GM19438 (cell line): Measurements from ENCODE around the gene ASIC2.

Experiments
- ATAC-seq: cut with Tn5 transposase; IDR thresholded peaks from one replicate; pipeline ENCODE4 v1.9.1; 2021; ENCODE audit warnings: low read depth; ENCODE audit not compliant: unreplicated experiment

ASIC2 gene

GRCh38 chr17:33040461-33040860 is 252.6 kb downstream of the ASIC2 start:
- no peak for ATAC-seq

- no peak for ATAC-seq
Measured at GRCh38 chr17:33039874-33040273, 253.2 kb downstream of the ASIC2 start.

- ATAC-seq = no peak
Measured at GRCh38 chr17:33038740-33039139, 254.4 kb downstream of the ASIC2 start.

GRCh38 chr17:33033176-33033575 is 259.9 kb downstream of the ASIC2 start:
- no peak for ATAC-seq

- ATAC-seq = no peak
Measured at GRCh38 chr17:33028778-33029177, 264.3 kb downstream of the ASIC2 start.

- ATAC-seq = no peak
Measured at GRCh38 chr17:33028061-33028460, 265.0 kb downstream of the ASIC2 start.

GRCh38 chr17:33024688-33025486 is 268.2 kb downstream of the ASIC2 start:
- ATAC-seq = no peak

- no peak for ATAC-seq
Measured at GRCh38 chr17:33023790-33024189, 269.3 kb downstream of the ASIC2 start.

- no peak for ATAC-seq
Measured at GRCh38 chr17:33021731-33022408, 271.2 kb downstream of the ASIC2 start.

GRCh38 chr17:33019161-33019890 is 273.8 kb downstream of the ASIC2 start:
- ATAC-seq = no peak

GRCh38 chr17:33017366-33017765 is 275.7 kb downstream of the ASIC2 start:
- ATAC-seq = no peak

GRCh38 chr17:33016920-33017319 is 276.2 kb downstream of the ASIC2 start:
- no peak for ATAC-seq

GRCh38 chr17:33015716-33016346 is 277.3 kb downstream of the ASIC2 start:
- no peak for ATAC-seq

GRCh38 chr17:33014751-33015150 is 278.3 kb downstream of the ASIC2 start:
- ATAC-seq = no peak

GRCh38 chr17:33013596-33014375 is 279.3 kb downstream of the ASIC2 start:
- ATAC-seq = no peak

GRCh38 chr17:33012522-33013033 is 280.5 kb downstream of the ASIC2 start:
- ATAC-seq = no peak

- no peak for ATAC-seq
Measured at GRCh38 chr17:33009636-33010035, 283.5 kb downstream of the ASIC2 start.

GRCh38 chr17:33007186-33007585 is 285.9 kb downstream of the ASIC2 start:
- no peak for ATAC-seq

- no peak for ATAC-seq
Measured at GRCh38 chr17:33002246-33002645, 290.8 kb downstream of the ASIC2 start.

- ATAC-seq = no peak
Measured at GRCh38 chr17:32998887-32999228, 294.2 kb downstream of the ASIC2 start.
